Eye (tissue), 1 donor: ENCODE data around the gene PLXNC1.

ENCODE experiments used
- DNase-seq: peaks from one replicate; pipeline ENCODE4 v3.0.0-alpha.2; 2015

Gene PLXNC1

DNA sequence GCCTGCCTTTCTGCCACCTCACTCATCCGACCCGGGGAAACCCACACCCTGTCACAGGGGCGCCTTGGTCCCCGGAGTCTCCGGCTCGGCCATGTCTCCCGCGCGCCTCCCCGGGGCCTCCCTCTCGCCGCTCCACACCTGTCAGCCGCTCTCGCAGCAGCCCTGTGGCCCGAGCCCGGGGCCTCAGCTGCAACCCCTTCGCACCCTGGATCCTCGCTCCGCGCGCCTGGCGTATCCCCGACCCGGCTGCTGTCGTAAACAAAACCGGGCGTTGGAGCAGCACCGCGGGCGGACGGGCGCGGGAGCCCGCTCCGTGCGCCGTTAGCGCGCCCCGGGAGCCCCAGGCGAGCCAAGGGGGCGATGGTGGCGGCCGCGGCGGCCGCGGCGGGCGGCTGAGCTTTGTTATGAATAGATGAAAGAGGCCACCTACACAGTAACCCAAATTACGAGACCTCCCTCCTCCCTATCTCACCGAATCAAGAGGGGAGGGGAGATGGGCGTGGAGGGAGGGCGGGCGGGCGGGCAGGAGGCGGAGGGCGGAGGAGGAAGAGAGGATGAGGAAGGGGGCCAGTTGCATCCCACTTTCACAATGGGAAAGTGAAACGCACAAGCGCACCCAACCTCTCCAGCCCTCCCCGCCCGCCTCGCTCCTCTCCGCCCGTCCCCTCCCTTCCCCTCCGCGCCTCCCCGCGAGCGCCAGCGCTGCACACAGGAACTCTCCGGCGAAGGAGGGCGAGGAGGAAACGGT, at the start of gene PLXNC1:
Gene PLXNC1, plus strand, starts transcription at position 587 of the 748 bp plus-strand sequence. CDS start 395 bp downstream, outside the sequence.
- DNase-seq = peak; percentile 86

DNA sequence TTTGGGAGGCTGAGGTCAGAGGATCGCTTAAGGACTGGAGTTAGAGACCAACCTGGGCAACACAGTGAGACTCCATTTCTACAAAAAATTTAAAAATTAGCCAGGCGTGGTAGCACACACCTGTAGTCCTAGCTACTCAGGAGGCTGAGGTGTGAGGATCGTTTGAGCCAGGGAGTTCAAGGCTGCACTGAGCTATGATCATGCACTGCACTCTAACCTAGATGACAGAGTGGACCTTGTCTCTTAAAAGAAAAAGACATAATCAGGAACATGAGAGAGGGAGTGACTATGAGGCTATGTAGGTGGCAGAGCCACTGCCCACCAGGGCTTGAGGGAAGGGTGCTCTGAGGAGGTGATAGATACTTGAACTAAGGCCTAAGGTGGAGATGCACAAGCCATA, 49.2 kb upstream of the PLXNC1 start:
- DNase-seq = no peak

DNA sequence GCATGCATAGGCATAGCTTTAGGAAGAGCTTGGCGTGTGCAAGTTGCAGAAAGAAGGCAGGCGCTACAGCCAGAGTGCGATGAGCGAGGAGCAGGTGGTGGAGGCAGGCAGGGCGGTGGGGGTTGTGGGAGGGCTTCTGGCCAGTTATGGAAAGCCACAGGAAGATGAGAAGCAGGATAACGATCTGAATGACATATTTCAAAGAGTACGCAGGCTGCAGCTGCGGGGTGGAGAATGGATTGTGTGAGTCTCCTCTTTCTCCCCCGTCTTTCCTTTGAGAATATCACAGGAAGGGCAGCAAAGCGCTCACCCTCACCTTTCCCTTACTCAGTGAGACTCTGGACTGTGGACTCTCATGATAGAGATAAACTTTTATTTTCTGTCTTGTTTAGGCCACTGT, 48.7 kb upstream of the PLXNC1 start:
- peak; percentile 47 for DNase-seq

DNA sequence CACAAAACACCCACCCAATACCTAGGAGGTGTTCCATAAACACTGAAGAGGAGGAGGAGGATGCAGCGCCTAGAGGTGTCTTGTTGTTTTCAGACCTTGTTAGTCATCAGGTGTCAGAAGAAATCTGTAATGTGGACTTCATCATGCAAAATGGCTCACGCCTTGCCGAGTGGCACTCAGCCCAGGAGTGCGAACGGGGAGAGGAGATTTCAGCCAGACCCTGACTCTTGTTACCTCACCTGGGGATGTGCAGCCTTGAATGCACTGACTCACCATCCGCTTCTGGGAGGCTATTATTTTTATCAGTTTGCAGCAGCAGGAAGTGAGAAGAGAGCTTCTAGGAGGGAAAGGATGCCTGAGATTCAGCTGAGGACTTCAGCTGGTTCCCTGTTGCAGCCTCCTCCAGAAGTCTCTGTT, 48.2 kb upstream of the PLXNC1 start:
- DNase-seq = peak; percentile 6

DNA sequence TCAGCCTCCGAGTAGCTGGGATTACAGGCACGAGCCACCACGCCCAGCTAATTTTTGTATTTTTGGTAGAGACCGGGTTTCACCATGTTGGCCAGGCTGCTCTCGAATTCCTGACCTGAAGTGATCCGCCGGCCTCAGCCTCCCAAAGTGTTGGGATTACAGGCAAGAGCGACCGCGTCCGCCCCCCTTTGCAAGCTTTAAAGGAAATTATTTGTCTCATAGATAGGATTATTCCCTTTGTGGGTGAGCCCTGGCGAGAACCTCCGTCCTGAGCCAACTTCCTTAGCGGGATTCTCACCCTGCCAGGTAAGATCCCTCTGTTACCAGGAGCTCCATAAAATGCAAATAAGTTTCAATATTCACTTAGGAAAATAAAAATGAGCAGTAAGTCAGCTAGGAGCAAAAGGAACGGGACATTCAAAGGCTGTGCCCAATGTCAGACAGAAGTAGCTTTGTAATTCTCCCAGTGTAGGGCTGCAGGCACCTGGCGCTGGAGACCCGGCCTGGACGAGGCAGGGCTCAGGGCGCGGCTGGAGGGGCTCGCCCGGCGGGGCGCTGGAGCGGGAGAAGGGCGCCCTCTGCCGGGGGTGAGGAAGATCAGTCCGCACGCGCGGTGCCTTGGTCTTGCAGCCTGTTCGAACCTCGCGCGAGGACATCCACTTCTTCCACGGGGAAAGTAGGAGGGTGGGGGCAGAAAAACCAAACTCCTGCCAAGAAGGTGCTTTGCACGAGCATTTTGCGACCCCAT, 47.2 kb upstream of the PLXNC1 start:
- DNase-seq = peak; percentile 93

DNA sequence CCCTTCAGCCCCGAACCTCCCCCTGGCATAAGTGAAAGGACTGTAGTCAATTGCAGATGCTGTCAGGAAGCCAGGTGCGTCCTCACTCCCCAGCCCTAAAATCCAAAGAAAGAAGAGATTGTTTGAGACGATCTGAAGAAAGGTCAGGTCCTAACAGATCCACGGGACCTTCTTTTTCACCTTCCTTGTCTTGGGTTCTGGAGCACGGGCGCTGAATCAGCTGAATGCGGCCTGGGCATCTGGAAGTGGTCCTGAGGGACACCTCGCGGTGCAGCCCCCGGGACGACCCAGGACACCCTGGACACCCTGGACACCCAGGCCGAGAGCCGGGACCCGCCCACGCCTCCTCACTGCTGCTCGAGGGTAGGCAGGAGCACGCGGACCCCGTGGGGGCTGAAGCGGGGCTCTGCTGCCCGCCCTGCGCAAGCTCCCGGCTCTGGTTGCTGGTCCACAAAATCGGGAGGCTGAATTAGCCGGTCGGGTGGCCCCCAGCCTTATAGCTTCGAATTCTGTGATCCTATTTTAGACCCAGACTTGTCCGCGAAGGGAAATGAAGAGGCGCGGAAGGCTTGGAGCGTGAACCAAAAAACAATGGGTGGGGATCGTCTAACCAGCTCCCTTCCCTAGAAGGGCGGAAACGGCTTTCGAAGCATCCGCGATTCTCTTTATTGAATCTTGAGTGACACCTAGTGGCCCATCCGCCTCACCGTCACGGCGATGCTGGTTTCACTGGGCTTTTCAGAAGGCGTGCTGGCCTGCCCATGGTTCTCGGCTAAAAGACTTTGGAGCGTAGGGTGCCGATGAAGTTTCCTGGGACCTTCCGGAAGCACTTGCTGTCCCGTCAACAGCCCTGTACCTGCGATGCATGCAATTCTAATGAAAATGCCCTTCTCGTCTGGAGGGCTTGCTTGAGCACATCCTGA, 46.4 kb upstream of the PLXNC1 start:
- DNase-seq = peak; percentile 96

DNA sequence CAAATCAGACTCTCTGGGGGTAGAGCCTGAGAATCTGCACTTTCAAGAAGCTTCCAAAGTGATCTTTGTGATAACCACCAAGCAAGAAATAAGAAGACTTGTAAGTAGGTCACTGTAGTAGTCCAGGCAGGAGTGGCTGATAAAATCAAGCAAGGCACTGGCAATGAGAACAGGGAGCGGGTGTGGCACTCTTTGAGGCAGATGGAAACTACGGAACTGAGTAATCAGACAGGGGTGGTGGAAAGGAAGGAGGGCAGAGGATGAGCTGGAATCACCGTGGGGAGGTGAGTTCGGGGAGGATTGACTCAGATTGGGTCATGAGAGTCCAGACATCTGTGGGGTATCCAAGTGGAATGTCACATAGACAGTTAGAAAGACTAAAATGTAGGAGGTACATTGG, 44.4 kb upstream of the PLXNC1 start:
- no peak for DNase-seq

DNA sequence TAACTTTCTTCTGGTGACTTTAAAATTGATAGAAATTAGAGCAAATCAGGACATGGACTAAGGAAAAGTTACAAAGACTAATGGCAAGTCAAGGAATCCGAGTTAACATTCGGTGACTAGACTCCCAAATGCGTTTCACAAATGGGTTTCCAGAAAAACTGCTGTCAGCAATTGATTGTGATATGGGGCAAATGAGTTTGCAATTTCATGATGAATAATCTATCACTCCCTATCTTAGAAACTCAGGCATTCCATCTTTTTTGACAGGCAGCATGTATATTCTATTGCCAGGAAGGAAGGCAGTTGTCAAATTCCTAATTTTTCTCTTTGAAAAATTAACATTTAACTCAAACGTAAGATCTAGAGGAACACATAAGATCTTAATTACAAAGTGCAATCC, 40.5 kb upstream of the PLXNC1 start:
- DNase-seq = no peak

DNA sequence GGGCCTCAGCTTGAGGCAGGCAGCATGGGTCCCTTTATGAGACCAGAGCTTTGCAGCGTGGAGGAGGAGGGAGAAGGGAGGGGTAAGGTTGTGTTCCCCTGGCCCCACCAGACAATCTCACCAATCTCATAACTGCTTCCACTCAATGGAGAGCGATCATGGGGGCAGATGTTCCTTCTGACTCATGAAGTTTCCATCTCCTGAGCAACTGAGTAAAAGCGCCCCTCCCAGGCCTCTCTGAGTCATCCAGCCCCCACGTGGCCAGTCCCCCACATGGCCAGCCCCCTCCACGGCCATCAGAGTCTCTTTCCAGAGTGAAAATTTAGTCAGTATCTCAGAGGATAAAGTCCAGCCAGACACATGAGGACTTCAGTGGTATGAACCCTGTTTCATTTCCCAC, 39.2 kb upstream of the PLXNC1 start:
- no peak for DNase-seq

DNA sequence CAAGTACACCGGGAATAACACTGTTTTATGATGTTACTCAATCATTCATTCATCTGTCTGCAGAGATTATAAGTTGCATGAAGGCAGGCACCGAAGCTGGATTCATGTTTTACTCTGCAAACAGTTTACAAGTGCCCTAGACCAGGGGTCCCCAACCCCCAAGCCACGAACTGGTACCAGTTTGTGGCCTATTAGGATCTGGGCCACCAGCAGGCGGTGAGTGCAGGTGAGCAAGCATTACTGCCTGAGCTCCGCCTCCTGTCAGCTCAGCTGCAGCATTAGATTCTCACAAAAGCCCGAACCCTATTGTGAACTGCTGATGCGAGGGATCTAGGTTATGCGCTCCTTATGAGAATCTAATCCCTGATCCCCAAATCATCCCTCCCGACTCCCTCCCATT, 38.1 kb upstream of the PLXNC1 start:
- DNase-seq = no peak

DNA sequence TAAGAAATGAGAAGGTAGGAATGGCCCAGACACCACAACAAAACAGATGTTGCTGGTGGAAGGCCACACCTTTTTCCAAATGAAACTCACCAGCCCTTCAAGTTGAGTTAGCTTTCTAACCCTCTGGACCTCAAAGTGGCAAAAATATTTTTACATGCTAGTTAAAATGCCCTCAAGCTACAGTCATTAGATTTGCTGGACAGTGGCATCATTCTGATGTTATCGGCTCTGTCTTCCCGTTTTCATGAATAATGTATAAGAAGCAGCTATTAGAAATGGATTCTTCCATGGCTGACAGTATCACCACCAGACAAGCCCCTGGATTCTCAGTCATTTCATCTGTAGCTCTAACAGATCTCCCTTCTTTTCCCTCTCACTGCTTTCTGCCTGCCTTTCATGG, 37.1 kb upstream of the PLXNC1 start:
- DNase-seq = peak; percentile 15

DNA sequence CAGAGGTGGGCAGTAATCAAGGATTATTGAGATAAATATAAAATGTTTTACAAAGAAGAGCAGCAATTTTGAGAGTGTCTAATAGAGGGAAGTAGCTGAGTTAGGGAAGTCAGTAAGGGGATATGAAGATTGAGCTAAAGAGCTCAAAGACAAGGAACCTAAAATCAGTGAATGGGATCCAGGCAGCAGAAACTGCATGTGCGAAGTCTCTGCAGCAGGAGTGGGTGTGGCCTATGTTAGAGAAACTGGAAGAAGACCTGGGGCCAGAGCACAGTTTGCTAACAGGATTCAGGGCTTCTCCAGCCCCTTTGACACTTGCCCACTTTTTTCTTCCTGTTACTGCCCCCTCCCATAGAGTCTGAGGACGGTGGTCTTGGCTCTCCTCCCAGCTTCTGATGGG, 36.3 kb upstream of the PLXNC1 start:
- no peak for DNase-seq

DNA sequence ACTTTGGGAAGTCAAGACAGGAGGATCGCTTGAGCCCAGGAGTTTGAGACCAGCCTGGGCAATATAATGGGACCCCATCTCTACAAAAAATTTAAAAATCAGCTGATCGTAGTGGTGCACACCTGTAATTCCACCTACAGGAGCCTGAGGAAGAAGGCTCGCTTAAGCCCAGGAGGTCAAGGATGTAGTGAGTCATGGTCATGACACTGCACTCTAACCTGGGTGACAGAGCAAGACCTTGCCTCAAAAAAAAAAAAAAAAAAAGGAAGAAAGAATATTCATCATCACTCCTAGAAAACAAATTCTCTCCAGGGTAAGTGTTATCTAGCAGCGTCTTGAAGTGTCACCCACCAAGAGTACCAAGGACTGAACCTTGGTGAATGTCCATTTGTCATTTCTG, 34.2 kb upstream of the PLXNC1 start:
- no peak for DNase-seq

DNA sequence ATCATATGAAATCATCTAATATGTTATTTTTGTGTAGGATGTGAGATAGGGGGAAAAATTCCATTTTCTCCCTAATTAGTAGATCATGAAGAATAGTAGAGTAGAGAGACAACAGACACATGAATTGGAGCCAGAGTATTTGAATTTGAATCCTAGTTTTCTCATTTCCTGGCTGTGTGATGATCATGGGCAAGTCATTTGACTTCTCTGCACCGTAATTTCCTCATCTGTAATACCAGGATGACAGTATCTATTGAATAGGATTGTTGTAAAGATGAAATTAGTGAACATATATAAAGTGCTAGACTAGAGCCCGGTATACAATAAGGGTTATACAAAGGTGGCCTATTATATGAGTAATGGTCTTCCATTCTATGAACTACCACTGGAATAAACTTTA, 32.2 kb upstream of the PLXNC1 start:
- DNase-seq = no peak

DNA sequence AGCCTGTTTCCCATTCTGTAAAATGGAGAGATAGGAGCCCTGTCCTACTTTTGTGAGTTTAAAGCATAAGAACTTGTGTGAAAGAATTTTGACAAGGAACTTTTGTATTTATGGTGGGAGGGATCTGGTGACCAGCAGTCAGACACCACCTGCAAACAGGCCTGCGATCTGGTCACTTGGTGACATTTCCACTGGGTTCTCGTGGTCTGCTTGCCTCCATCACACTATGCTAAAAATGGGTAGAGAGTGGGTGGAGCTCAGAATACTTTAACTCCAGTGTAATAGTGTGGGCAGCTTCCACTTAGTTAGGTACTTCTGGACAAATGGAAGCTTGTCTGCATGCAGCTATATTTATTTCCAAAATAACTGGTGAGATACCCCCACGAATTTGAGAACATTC, 26.5 kb upstream of the PLXNC1 start:
- DNase-seq = no peak

DNA sequence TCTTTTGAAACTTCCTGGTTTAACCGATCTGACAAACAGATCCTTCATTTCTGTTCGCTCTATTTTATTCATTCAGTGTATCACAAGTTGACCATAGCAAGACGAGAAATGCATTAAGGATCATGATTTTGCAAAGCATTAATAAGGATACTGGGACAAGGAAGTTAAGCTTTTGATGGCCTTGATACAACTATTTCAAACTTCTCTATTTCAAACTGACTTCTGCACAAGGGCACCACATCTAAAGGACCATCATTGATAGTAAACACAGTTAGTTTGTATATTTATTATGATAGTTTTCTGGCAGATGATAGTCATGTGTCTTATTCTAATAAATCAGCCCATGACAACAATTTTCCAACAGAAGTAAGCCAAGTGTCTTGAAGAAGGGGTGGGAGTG, 25.8 kb upstream of the PLXNC1 start:
- DNase-seq = no peak

DNA sequence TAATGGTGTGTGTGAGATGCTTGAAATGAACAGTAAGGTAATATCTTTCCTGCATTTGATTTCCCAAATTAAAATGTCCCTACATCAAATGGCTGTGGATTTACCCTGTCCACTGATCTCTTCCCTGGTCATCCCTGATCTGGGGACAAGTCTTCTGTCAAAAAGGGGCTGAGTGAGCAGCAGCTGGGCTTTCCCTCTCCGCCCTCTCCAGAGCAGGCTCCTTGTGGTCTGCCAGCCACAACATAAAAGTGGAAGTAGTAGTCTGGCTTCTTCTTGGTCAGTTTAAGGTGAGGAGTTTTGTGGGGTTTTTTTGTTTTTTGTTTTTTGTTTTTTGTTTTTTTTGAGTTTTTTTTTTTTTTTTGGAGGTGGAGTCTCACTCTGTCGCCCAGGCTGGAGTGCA, 25.2 kb upstream of the PLXNC1 start:
- no peak for DNase-seq

DNA sequence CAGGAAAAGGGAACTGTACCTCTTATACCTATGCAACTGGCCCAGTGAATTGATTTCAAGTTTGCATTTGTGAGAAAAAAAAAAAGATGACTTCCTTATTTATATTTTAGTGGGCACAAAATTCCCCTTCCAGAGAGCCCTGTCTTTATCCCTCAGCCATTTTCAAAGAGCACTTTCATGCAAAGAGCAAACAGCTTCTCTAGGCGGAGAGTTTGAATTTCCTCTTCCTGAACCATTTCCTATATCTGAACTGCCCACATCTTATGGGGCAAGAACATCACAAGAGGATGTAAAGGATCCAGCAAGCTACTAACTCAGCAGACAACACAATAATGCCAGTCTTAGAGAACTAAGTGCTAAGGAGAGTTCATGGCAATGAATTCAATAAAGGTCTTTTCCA, 22.3 kb upstream of the PLXNC1 start:
- no peak for DNase-seq

DNA sequence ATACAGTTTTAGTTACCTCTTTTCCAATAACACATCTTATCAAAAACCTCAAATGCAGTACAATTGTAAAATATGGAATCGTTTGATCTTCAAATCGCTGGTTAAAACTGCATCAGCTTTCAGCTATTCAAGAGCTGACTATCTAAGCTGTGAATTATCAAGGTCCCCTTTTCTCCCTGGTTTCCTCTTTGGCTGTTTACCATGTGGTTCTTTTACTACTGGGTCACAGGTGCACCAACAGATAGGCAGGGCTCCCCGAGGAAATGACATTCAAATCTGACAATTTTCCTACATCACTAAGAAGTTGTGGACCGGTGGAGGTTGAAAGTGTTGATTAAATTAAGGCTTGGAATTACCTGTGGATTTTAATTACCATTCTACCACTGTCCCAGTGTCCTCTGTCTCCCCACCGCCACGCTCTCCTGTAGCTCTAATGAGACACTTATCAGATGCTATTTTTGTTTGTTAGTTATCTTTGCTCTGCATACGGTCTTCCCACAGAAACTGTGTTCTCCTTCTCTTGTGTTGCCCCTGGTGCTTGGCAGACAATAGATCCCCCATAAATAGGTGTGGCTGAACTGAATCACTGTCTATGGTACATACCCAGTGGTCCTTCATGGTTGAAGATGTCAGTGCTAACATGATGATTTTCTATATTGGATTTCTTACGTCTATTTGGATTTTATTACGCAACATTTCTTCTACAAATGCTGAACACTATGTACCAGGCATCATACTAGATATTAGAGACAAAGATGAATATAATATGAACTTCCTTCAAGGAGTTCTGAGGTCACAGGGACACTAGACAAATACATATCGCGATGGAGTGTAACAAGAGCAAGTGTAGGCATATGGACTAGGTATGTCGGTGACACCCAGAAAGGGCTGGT, 20.9 kb upstream of the PLXNC1 start:
- no peak for DNase-seq

DNA sequence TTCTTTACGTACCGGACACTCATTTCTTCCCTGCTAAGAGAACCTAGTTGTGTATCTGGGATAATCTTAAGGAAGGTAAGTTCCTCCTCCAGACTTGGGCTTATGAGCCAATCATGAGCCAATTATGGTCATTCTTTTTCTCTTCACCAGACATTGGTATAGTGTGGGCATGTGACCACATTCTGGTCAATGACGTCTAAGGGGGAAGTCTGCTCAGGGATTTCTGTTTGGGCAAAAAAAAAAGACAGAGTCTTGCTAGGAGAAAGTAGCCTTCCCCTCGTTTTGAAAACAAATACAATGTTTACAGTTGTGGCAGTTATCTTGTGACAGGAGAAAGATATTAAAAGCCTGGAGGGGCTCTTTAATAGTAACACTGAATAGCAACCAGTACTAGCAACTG, 20.1 kb upstream of the PLXNC1 start:
- no peak for DNase-seq

DNA sequence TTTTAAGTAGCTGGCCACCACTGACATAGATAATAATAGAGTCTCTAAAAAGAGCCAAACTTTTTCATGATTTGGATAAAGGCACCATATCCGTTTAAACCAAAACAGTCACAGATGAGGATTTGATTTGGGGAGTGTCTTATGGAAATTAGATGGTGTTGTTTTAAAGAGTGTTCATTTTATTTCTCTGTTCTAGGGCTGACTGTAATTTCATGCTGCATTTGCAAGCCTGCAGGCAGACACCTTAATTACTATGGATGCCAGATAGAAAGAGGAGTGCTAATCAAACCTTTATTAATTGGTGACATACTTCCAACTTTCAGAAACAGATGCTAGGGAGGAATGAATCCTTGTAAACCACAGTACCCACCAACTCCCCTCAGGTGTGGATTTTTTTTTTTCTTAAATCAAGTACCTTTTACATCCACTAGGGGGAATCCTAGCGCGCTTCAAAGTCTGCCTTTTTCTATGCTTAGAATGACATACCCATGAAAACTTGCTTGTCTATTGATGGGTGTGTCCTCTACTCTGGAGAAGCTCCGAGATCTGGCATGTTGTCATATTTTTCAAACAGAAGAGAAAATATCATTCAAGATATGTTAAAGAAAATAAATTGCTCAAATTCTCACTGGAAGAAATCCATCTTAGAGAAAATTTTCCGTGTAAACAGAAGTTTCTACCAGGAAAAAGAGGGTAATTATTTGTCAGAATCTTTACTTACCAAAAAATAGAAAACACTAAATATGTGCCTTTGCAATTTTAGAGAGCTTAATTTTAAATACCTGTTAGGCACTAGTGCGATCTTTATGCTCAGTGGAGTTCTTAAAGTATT, 14.2 kb upstream of the PLXNC1 start:
- peak; percentile 85 for DNase-seq
